ENCODE measurements around the gene CDH23. TPM values are rescaled to one million over a fixed set of nuclear protein-coding genes. Genes with fewer than 3 reads are reported as not detected.

Gene CDH23
- total RNA-seq, 1 donor from 2014 or later, result 4.5 TPM

- no peaks in the 10 kb centered on the region for H3K9me3 ChIP-seq (replicated peaks)
- no peaks in the 10 kb centered on the region for H3K36me3 ChIP-seq
- peaks cover 11% of the 10 kb centered on the region for H3K4me1 ChIP-seq
- no peak overlapping the region for H3K27ac ChIP-seq (replicated peaks)
- H3K4me3 ChIP-seq, result no peak overlapping the region
- intact Hi-C loops (cut with micrococcal nuclease), result no loop called here
- no peaks in the 10 kb centered on the region for H3K27me3 ChIP-seq (ENCODE audit: low read depth)
- TF ChIP-seq CTCF (IDR thresholded peaks at IDR 0.05; ENCODE audit: borderline replicate concordance), result no peak
- no peak for DNase-seq
Measured at GRCh38 chr10:71529207-71529827, 132.6 kb downstream of the CDH23 start.

DNA sequence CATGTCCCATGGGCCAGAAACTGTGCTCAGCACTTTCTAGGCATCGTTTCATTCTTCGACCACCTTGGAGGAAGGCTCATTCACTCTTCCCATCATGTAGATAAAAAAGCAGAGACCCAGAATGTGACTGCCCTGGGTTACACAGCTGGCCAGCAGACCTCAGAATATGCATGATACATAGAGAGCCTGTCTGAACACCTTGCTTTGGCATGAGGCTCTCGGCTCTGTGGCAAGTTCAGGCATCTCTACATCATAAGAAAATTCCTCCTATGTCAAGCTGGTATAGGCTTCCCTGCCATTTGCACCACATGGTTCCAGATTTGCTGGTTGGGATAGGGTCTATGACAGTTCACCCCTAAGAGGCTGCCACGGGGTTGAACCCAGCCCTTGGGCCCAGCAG lies 134.1 kb downstream of the CDH23 start:
- H3K36me3 ChIP-seq, result no peaks in the 10 kb centered on the region
- no peak overlapping the region for H3K4me3 ChIP-seq
- no peaks in the 10 kb centered on the region for H3K27me3 ChIP-seq (ENCODE audit: low read depth)
- intact Hi-C loops (cut with micrococcal nuclease), result no loop called here
- TF ChIP-seq CTCF (IDR thresholded peaks at IDR 0.05; ENCODE audit: borderline replicate concordance), result no peak
- H3K4me1 ChIP-seq, result peaks cover 16% of the 10 kb centered on the region
- no peak overlapping the region for H3K27ac ChIP-seq (replicated peaks)
- H3K9me3 ChIP-seq (replicated peaks), result no peaks in the 10 kb centered on the region
- no peak for DNase-seq

DNA sequence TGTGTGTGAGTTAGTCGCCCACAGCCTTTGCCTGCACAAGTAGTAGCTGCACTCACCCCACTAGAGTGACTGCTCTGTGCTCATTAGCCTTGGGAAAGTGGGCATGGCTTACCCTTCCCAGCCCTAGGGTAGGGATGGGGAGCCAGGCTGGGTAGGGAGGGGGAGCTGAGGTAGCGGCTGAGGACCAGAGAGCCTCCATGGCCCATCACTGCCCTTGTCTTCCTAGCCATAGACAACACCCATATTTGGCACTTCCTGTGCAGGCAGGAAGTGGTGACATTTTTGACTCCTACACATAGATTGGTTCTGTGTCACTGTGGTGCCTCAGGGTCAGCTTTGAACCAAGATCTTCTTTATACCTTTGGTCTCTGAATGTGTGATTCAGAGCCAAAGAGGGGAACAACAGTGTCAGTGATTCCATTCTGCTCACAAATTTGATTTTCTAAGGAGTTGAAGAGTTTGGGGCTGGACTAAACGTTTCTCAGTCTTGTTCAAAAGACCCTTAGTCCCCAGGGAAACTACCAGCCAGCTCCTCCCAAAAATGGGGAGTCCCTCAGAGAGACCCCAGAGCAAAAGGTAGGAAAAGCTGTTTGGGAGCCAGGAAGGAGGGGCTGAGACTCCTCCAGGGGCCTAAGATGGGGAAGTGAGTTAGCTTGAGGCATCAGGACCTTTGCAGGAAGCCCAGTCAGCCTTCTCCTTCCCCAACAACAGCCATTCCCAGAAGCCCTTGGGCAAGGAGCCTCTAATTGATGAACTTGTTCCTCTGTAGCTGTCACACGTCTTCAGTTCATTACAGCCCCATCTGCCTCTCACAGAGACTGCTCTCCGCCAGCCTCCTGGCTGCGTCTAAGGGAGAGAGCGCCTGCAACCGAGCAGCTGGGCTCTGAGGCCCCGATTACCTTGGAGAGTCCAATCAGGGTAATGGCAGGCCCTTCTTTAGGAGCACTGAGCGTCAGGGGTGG lies 135.0 kb downstream of the CDH23 start:
- Histone ChIP-seq H3K4me1 (peaks cover 16% of the 10 kb centered on the region), H3K27me3 (ENCODE audit: low read depth) (no peaks in the 10 kb centered on the region), H3K9me3 (replicated peaks) (no peaks in the 10 kb centered on the region), H3K4me3 (no peak overlapping the region), H3K27ac (replicated peaks) (no peak overlapping the region), H3K36me3 (no peaks in the 10 kb centered on the region)
- TF ChIP-seq CTCF (IDR thresholded peaks at IDR 0.05; ENCODE audit: borderline replicate concordance), result no peak
- no peak for DNase-seq
- intact Hi-C loops (cut with micrococcal nuclease), result no loop called here

DNA sequence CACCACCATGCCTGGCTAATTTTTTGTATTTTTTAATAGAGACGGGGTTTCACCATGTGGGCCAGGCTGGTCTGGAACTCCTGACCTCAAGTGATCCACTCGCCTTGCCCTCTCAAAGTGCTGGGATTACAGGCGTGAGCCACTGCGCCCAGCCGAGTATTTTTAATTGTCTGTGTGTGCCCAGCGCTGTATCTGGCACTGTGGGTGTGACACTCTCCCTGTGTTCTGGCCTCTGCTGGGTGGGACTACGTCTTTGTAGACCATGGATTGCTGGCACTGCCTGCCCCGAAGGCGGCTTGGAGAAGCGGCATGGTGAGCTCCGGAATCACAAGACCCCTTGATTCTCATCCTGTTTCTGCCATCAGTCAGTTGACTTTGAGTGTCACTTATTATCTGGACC lies 136.2 kb downstream of the CDH23 start:
- intact Hi-C loops (cut with micrococcal nuclease), result no loop called here
- Histone ChIP-seq H3K27me3 (ENCODE audit: low read depth) (no peaks in the 10 kb centered on the region), H3K9me3 (replicated peaks) (no peaks in the 10 kb centered on the region), H3K27ac (replicated peaks) (no peak overlapping the region), H3K36me3 (no peaks in the 10 kb centered on the region), H3K4me1 (peaks cover 16% of the 10 kb centered on the region), H3K4me3 (no peak overlapping the region)
- no peak for TF ChIP-seq CTCF (IDR thresholded peaks at IDR 0.05; ENCODE audit: borderline replicate concordance)
- DNase-seq, result peak; percentile 6

DNA sequence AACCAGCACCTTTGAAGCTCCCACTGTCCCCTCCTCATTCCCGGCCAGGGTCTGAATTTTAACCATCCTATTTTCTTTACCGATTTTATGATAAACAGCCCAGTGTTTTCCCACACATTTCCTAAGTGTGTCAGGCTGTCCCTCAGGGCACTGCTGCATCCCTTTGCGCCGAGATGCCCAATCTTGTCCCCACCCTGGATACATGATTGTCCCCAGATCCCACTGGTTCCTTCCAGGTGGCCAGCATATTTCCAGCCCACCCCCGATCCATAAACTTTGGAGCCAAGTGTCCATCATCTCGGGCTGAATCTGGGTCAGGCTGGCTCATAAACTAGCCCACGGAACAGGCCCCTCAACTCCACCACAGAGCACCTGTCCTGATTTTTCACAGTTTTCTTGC lies 137.2 kb downstream of the CDH23 start:
- no peak for TF ChIP-seq CTCF (IDR thresholded peaks at IDR 0.05; ENCODE audit: borderline replicate concordance)
- Histone ChIP-seq H3K4me1 (peaks cover 8% of the 10 kb centered on the region), H3K9me3 (replicated peaks) (no peaks in the 10 kb centered on the region)

More for the DNA sequence above, 137.2 kb downstream of the CDH23 start:
- DNase-seq, result no peak
- Histone ChIP-seq H3K4me3 (no peak overlapping the region), H3K27ac (replicated peaks) (no peak overlapping the region), H3K36me3 (no peaks in the 10 kb centered on the region), H3K27me3 (ENCODE audit: low read depth) (no peaks in the 10 kb centered on the region)
- intact Hi-C loops (cut with micrococcal nuclease), result no loop called here
